CD4-positive, alpha-beta T cell treated with Interleukin-21 for 1 hour (primary cell): ENCODE data around the gene NT5C.
A peak's percentile ranks its signal among the peaks of the same experiment; 100 is the strongest.
"Not testable (repeated sequence)": the region's sequence is repeated elsewhere in the genome, so short reads cannot be mapped to it uniquely, and the experiment has no call there.

Experiments
- DNase-seq: peaks from one replicate; pipeline ENCODE4 v3.0.0-alpha.2; 2020

NT5C gene

DNA sequence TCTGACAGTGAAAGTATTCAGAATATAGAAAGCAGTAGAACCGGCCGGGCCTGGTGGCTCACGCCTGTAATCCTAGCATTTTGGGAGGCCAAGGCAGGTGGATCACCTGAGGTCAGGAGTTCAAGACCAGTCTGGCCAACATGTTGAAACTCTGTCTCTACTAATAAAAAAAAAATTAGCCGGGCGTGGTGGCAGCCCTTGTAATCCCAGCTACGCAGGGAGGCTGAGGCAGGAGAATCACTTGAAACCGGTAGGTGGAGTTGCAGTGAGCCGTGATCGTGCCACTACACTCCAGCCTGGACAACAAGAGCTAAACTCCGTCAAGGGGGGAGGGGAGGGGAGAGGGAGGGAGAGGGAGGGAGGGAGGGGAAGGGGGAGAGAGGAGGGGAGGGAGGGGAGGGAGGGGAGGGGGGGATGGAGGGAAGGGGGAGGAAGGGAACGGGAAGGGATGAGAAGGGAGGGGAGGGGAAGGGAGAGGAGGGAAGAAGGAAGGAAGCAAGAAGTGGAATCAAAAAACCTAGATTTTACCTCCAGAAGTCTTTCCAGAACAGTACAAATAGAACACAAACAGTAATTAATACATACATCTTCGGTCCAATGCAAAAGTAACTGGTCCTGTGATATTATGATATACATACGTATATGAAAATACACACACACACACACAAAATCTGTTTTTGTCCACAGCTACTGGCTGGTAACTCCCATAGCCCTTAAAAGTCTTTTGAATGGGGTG is 10.9 kb upstream of the NT5C start:
- DNase-seq: no peak

- no peak for DNase-seq
Observed at GRCh38 chr17:75138519-75138918, 7.0 kb upstream of the NT5C start.

DNA sequence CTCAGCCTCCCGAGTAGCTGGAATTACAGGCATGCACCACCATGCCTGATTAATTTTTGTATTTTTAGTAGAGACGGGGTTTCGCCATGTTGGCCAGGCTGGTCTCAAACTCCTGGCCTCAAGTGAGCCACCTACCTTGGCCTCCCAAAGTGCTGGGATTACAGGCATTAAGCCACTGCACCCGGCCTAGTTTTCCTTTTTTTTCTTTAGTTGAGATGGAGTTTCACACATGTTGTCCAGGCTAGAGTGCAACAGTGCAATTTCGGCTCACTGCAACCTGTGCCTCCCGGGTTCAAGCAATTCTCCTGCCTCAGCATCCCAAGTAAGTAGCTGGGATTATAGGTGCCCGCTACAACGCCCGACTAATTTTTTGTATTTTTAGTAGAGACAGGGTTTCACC is 6.2 kb upstream of the NT5C start:
- not testable (repeated sequence) for DNase-seq

GRCh38 chr17:75135946-75136345 is 4.4 kb upstream of the NT5C start:
- no peak for DNase-seq

GRCh38 chr17:75135452-75135851 is 3.9 kb upstream of the NT5C start:
- DNase-seq: no peak

DNA sequence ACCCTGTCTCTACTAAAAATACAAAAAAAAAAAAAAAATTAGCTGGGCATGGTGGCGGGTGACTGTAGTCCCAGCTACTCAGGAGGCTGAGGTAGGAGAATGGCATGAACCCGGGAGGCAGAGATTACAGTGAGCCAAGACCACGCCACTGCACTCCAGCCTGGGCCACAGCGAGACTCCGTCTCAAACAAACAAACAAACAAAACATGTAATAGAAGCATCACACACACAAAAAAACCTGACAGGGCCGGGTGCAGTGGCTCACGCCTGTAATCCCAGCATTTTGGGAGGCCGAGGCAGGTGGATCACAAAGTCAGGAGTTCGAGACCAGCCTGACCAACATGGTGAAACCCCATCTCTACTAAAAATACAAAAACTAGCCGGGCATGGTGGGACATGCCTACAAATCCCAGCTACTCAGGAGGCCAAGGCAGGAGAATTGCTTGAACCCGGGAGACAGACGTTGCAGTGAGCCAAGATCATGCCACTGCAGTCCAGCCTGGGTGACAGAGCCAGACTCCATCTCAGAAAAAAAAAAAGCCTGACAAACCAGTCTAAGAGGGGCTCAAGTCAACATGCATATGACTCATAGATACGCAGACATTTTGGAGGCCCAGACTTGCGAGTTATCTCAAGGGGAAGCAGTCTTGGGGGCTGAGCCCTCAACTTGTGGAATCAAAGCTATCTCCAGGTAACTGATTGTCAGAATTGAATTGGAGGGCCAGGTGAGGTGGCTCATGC is 2.2 kb upstream of the NT5C start:
- not testable (repeated sequence) for DNase-seq

DNA sequence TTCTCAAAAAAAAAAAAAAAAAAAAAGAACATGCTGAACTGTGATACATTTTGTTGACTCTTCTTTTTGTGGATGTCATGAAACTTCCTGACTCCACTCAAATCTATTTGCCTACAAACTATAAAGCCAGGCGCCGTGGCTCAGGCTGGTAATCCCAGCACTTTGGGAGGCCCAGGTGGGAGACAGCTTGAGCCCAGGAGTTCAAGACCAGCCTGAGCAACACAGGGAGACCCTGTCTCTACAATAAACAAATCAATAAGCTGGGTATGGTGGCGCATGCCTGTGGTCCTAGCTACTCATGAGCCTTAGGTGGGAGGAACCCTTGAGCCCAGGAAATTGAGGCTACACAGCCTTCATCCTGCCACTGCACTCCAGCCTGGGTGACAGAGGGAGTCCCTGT is 1.5 kb upstream of the NT5C start:
- no peak for DNase-seq

- DNase-seq: not testable (repeated sequence)
Observed at GRCh38 chr17:75132018-75133000, 767 bp upstream of the NT5C start.

DNA sequence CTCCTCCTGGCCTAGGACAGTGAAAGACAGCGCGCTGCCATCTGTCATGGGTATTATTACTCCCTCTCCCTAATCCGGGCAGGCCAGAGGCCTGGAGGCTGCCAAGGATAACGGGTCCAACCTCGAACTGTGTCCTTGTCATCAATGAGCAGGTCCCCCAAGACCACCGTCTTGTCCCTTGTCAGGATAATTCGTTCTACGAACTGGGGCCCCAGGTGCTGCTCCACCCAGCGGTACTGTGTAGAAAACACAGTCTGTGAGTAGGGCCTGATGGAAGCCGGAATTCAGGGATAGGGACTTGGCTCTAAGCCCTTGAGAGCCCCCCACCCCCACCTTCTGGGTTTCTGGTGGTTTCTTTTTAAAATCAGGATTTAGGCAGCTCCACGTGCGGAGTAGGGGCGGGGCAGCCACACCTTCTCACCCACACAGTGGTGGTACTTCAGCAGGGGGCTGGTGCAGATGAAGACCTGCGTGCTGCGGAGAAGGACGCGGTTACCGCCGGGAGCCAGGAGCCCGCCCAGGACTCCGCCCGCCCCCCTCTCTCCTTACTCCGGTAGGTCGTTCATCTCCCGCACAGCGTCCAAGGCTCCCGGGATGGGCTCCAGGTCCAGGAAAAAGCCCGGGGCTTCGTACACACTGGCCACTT is 787 bp downstream of the NT5C start:
- peak; percentile 54 for DNase-seq

- no peak for DNase-seq
Observed at GRCh38 chr17:75130059-75130631, 1.4 kb downstream of the NT5C start.

DNA sequence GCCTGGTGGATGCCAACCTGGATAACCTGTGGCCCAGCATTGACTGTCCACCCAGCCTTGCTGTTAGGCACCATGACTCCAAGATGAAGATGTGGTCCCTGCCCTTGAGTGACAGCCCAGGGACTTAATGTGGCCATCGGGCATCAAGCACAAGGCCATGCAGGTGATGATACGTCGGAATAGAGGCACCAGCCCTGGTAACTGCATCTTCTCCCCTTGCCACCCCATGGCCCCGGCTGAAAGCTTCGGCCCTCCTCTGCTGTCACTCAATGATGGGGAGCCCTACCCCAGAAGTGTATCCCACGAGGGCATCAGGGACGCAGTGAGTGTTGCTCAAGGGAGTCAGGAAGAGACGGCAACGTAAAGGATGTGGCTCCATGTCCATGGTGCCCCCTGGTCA is 2.0 kb downstream of the NT5C start:
- no peak for DNase-seq

- no peak for DNase-seq
Observed at GRCh38 chr17:75128694-75129505, 2.6 kb downstream of the NT5C start.

DNA sequence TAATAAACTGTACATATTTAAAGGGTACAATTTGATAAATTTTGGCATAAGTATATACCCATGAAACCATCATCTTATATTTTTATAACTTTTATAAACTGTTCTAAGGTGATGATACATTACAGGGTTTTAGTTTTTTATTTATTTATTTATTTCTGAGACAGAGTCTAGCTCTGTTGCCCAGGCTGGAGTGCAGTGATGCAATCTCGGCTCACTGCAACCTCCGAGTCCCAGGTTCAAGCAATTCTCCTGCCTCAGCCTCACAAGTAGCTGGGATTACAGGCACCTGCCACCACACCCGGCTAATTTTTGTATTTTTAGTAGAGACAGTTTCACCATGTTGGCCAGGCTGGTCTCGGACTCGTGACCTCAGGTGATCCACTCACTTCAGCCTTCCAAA is 3.6 kb downstream of the NT5C start:
- DNase-seq: not testable (repeated sequence)

- no peak for DNase-seq
Observed at GRCh38 chr17:75126954-75127353, 4.6 kb downstream of the NT5C start.

DNA sequence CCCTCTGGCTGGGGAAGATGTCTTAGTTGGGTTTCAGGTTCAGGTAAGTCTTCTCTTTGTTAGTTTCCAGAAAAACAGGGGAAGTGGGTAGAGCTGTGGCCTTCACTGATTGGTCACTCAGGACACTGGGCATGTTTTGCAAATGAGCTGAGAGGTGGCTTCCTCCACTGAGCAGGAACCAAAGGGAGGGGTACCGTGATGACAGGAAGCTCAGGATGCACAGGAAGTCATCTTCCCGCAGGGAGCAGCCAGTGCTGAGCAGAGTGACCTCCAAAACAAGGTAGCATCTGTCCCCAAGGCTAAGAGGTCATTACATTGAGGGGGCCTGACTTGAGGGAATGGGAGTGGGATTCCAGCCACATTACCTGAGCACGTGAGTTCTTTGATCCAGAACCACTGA is 5.6 kb downstream of the NT5C start:
- no peak for DNase-seq

- DNase-seq: no peak
Observed at GRCh38 chr17:75124819-75125162, 6.8 kb downstream of the NT5C start.

- DNase-seq: peak; percentile 47
Observed at GRCh38 chr17:75124041-75124818, 7.3 kb downstream of the NT5C start.

DNA sequence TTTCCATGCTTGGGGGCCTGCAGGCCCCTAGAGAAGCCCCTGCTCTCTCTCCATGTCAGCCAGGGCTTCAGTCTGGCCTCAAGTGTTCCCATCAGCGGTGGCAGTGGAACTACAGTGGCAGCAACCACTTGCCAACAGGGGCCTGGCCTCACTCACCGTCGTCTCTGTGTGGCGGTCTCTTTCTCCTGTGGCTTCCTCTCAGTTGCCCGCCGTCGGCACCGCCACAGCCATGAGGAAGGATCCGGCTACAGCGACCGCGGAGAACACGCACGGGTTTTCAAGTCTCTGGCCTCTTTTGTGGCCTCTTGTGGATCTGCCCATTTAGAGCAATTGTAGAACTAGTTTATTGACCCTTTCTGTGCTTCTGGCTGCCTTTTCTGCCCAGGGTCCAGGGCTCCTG is 13.2 kb downstream of the NT5C start:
- no peak for DNase-seq

GRCh38 chr17:75116737-75117136 is 14.8 kb downstream of the NT5C start:
- no peak for DNase-seq

DNA sequence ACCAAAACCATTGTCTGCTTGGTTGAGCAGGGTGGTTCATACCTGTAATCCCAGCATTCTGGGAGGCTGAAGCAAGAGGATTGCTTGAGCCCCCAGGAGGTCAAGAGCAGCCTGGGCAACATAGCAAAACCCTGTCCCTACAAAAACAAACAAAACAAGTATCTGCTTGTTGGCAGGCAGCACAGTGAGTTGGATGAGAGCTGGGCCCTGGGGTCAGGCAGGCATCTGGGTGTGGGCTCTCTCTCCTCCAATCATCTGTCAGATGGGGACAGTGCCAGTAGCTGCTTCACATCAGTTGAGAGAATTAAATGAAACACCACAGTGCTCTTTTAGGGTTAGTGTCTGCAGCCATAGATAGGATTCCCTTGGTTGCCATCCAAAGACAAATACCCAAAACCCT is 16.0 kb downstream of the NT5C start:
- no peak for DNase-seq
